Thyroid gland (tissue), 4 donors: ENCODE data around the gene MED16.

Experiments used
- CTCF ChIP-seq, 6 experiments: fragments of 200-600 bp in 3 of 6; fragments of 450-650 bp in 3 of 6; sonication (generic) in 3 of 6; IDR thresholded peaks; one replicate each; pipeline ENCODE4 v1.5.1; 2016 to 2019; ENCODE audit warnings: antibody characterized with exemption in 6 of 6, mild to moderate bottlenecking in 2 of 6, inconsistent platforms in 1 of 6, moderate library complexity in 1 of 6
- POLR2A ChIP-seq, 2 donors: fragments of 450-650 bp; IDR thresholded peaks; one replicate each; pipeline ENCODE4 v1.6.1; 2017; ENCODE audit warnings: antibody characterized with exemption in 2 of 2, mild to moderate bottlenecking in 2 of 2, moderate library complexity in 1 of 2

- TF ChIP-seq CTCF (IDR thresholded peaks at IDR 0.05) (no peak), POLR2A (IDR thresholded peaks at IDR 0.05) (no peak)
These were observed 47.1 kb downstream of the MED16 start for GRCh38 chr19:845707-846521.
